ENCODE measurements around the gene CCR1.

Gene CCR1

DNA sequence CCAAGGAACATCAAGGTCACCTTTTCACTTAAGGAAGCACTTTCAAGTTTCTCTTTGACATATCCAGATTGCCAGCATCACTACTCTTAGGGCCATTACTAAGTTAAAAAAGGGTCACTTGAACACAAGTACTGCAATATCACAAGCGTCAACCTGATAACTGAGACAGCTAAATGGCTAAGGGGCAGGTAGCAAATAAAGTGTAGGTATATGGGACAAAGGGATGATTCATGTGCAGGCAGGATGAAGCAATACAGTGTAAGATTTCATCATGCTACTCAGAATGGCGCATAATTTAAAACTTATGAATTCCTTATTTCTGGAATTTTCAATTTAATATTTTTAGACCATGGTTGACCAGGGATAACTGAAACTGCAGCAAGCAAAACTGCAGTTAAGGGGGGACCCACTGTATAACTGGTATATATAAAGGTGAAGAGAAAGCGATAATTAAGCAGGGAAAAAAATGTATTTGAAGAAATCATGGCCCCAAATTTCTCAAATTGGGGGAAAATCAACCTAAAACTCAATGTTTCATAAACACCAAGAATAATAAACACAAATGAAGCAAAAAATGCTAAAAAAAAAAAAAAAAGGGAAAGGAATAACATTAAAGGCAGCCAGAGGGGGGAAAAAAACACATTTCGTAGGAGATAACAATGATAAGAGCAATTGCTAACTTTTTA is 13.1 kb downstream of the CCR1 start:
- no peaks in the 10 kb centered on the region for H3K36me3 ChIP-seq (ENCODE audit: control insufficient read depth in 2 of 2, insufficient read depth in 1 of 2, low read length in 2 of 2)
- ChIA-PET CTCF (no interaction called here), POLR2A (no interaction called here)
- H3K4me3 ChIP-seq (ENCODE audit: low read depth, low read length) = no peak overlapping the region
- no peaks in the 10 kb centered on the region for H3K9me3 ChIP-seq (ENCODE audit: control insufficient read depth, insufficient read depth, low read depth, low read length)
- no peaks in the 10 kb centered on the region for H3K4me1 ChIP-seq (ENCODE audit: control insufficient read depth, insufficient read depth, low read length)
- peak; percentile 4 for TF ChIP-seq SETDB1 (IDR thresholded peaks at IDR 0.05; ENCODE audit: insufficient read length, low read length)
- no peak for TF ChIP-seq ZNF433 (tag by site-specific recombination; IDR thresholded peaks at IDR 0.05; ENCODE audit: low read depth)
- TF ChIP-seq, protein P1, sequence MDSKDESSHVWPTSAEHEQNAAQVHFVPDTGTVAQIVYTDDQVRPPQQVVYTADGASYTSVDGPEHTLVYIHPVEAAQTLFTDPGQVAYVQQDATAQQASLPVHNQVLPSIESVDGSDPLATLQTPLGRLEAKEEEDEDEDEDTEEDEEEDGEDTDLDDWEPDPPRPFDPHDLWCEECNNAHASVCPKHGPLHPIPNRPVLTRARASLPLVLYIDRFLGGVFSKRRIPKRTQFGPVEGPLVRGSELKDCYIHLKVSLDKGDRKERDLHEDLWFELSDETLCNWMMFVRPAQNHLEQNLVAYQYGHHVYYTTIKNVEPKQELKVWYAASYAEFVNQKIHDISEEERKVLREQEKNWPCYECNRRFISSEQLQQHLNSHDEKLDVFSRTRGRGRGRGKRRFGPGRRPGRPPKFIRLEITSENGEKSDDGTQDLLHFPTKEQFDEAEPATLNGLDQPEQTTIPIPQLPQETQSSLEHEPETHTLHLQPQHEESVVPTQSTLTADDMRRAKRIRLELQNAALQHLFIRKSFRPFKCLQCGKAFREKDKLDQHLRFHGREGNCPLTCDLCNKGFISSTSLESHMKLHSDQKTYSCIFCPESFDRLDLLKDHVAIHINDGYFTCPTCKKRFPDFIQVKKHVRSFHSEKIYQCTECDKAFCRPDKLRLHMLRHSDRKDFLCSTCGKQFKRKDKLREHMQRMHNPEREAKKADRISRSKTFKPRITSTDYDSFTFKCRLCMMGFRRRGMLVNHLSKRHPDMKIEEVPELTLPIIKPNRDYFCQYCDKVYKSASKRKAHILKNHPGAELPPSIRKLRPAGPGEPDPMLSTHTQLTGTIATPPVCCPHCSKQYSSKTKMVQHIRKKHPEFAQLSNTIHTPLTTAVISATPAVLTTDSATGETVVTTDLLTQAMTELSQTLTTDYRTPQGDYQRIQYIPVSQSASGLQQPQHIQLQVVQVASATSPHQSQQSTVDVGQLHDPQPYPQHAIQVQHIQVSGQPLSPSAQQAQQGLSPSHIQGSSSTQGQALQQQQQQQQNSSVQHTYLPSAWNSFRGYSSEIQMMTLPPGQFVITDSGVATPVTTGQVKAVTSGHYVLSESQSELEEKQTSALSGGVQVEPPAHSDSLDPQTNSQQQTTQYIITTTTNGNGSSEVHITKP (tag by site-specific recombination; IDR thresholded peaks at IDR 0.05) = no peak
- no peak overlapping the region for H3K27ac ChIP-seq (ENCODE audit: extremely low read depth, low read depth, low read length)

DNA sequence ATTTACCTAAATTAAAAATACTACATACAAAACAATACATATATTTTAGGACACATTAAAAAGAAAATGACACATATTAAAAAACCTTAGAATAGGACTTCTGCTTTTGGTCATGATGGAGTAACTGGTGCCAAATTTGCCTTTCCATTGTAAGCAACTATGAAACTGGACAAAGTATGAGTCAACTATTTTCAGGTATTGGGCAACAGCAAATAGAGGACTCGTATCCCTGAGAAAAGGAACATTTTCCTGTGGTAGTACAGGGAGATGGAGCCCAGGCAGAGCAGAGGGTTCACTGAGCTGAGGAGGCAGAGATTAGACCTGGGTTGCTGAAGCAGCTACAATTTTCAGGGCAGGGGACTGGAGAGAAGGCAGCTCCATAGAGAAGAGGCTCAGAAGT is 14.7 kb downstream of the CCR1 start:
- ChIA-PET CTCF (interaction anchor here (1.2 kb wide), 1 partner anchor 114 kb away, joined by 4 read pairs; no protein-coding TSS in a partner anchor), POLR2A (no interaction called here)
- H3K27ac ChIP-seq (ENCODE audit: extremely low read depth, low read depth, low read length) = no peak overlapping the region
- TF ChIP-seq KLF7 (tag by site-specific recombination; IDR thresholded peaks at IDR 0.05; ENCODE audit: borderline replicate concordance) (no peak), ZNF530 (tag by site-specific recombination; IDR thresholded peaks at IDR 0.05; ENCODE audit: low read depth) (no peak), ZNF211 (tag by site-specific recombination; IDR thresholded peaks at IDR 0.05; ENCODE audit: low read depth) (no peak), ZNF16 (tag by site-specific recombination; IDR thresholded peaks at IDR 0.05; ENCODE audit: low read depth) (no peak), ZFP69B (tag by site-specific recombination; IDR thresholded peaks at IDR 0.05) (no peak), OVOL3 (tag by site-specific recombination; IDR thresholded peaks at IDR 0.05) (no peak), ZNF571 (tag by site-specific recombination; IDR thresholded peaks at IDR 0.05) (no peak), ZNF658 (tag by site-specific recombination; IDR thresholded peaks at IDR 0.05) (no peak)
- TF ChIP-seq, protein P2, sequence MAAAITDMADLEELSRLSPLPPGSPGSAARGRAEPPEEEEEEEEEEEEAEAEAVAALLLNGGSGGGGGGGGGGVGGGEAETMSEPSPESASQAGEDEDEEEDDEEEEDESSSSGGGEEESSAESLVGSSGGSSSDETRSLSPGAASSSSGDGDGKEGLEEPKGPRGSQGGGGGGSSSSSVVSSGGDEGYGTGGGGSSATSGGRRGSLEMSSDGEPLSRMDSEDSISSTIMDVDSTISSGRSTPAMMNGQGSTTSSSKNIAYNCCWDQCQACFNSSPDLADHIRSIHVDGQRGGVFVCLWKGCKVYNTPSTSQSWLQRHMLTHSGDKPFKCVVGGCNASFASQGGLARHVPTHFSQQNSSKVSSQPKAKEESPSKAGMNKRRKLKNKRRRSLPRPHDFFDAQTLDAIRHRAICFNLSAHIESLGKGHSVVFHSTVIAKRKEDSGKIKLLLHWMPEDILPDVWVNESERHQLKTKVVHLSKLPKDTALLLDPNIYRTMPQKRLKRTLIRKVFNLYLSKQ (tag by site-specific recombination; IDR thresholded peaks at IDR 0.05; ENCODE audit: borderline replicate concordance) = no peak
- TF ChIP-seq, protein P1 (tag by site-specific recombination; IDR thresholded peaks at IDR 0.05) = no peak
- TF ChIP-seq, protein P3, sequence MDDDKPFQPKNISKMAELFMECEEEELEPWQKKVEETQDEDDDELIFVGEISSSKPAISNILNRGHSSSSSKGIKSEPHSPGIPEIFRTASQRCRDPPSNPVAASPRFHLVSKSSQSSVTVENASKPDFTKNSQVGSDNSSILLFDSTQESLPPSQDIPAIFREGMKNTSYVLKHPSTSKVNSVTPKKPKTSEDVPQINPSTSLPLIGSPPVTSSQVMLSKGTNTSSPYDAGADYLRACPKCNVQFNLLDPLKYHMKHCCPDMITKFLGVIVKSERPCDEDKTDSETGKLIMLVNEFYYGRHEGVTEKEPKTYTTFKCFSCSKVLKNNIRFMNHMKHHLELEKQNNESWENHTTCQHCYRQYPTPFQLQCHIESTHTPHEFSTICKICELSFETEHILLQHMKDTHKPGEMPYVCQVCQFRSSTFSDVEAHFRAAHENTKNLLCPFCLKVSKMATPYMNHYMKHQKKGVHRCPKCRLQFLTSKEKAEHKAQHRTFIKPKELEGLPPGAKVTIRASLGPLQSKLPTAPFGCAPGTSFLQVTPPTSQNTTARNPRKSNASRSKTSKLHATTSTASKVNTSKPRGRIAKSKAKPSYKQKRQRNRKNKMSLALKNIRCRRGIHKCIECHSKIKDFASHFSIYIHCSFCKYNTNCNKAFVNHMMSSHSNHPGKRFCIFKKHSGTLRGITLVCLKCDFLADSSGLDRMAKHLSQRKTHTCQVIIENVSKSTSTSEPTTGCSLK (tag by site-specific recombination; IDR thresholded peaks at IDR 0.05) = no peak
- TF ChIP-seq, protein P4, sequence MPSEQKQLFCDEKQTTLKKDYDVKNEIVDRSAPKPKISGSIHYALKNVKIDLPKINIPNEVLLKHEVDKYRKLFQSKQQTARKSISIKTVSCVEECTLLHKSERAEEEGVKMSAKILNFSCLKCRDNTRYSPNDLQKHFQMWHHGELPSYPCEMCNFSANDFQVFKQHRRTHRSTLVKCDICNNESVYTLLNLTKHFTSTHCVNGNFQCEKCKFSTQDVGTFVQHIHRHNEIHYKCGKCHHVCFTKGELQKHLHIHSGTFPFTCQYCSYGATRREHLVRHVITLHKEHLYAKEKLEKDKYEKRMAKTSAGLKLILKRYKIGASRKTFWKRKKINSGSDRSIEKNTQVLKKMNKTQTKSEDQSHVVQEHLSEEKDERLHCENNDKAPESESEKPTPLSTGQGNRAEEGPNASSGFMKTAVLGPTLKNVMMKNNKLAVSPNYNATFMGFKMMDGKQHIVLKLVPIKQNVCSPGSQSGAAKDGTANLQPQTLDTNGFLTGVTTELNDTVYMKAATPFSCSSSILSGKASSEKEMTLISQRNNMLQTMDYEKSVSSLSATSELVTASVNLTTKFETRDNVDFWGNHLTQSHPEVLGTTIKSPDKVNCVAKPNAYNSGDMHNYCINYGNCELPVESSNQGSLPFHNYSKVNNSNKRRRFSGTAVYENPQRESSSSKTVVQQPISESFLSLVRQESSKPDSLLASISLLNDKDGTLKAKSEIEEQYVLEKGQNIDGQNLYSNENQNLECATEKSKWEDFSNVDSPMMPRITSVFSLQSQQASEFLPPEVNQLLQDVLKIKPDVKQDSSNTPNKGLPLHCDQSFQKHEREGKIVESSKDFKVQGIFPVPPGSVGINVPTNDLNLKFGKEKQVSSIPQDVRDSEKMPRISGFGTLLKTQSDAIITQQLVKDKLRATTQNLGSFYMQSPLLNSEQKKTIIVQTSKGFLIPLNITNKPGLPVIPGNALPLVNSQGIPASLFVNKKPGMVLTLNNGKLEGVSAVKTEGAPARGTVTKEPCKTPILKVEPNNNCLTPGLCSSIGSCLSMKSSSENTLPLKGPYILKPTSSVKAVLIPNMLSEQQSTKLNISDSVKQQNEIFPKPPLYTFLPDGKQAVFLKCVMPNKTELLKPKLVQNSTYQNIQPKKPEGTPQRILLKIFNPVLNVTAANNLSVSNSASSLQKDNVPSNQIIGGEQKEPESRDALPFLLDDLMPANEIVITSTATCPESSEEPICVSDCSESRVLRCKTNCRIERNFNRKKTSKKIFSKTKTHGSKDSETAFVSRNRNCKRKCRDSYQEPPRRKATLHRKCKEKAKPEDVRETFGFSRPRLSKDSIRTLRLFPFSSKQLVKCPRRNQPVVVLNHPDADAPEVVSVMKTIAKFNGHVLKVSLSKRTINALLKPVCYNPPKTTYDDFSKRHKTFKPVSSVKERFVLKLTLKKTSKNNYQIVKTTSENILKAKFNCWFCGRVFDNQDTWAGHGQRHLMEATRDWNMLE (tag by site-specific recombination; conservative IDR thresholded peaks at IDR 0.05; ENCODE audit: low read depth) = no peak
- no peaks in the 10 kb centered on the region for H3K4me1 ChIP-seq (ENCODE audit: control insufficient read depth, insufficient read depth, low read length)
- H3K4me3 ChIP-seq (ENCODE audit: low read depth, low read length) = no peak overlapping the region
- no peaks in the 10 kb centered on the region for H3K9me3 ChIP-seq (ENCODE audit: control insufficient read depth, insufficient read depth, low read depth, low read length)
- H3K36me3 ChIP-seq (ENCODE audit: control insufficient read depth in 2 of 2, insufficient read depth in 1 of 2, low read length in 2 of 2) = no peaks in the 10 kb centered on the region
